GM23338 (cell line): ENCODE data around the gene KCNQ5. TPM values are rescaled to one million over a fixed set of nuclear protein-coding genes. Genes with fewer than 3 reads are reported as not detected.

Source experiments
- ATAC-seq: fragments of 200-7000 bp; cut with Tn5 transposase; 3 replicates; pipeline ENCODE4 v1.9.1; 2020
- DNase-seq: peaks from one replicate; pipeline ENCODE4 v3.0.0-alpha.2; 2015; ENCODE audit warnings: low spot score
- H2AFZ ChIP-seq: fragments of 200-600 bp; sonication (generic); 2 replicates; pipeline ENCODE4 v1.8.0; 2016; ENCODE audit warnings: antibody characterized with exemption, mild to moderate bottlenecking, moderate library complexity
- H3F3A ChIP-seq: fragments of 200-600 bp; sonication (generic); replicated peaks from 2 replicates; pipeline ENCODE4 v1.8.0; 2017; ENCODE audit warnings: antibody characterized with exemption, mixed run types, low read depth
- H3K27ac ChIP-seq: fragments of 200-600 bp; sonication (generic); 2 replicates; pipeline ENCODE4 v1.6.1; 2016; ENCODE audit warnings: low read depth
- H3K27me3 ChIP-seq: fragments of 200-600 bp; sonication (generic); 2 replicates; pipeline ENCODE4 v1.8.0; 2016; ENCODE audit warnings: mild to moderate bottlenecking, mixed run types, moderate library complexity; ENCODE audit not compliant: insufficient read depth
- H3K36me3 ChIP-seq: fragments of 200-600 bp; sonication (generic); 2 replicates; pipeline ENCODE4 v1.8.0; 2016; ENCODE audit warnings: mild to moderate bottlenecking; ENCODE audit not compliant: insufficient read depth
- H3K4me1 ChIP-seq: fragments of 200-600 bp; sonication (generic); 2 replicates; pipeline ENCODE4 v1.8.0; 2016; ENCODE audit warnings: mild to moderate bottlenecking, moderate library complexity; ENCODE audit not compliant: insufficient read depth
- H3K4me2 ChIP-seq: fragments of 200-600 bp; sonication (generic); 2 replicates; pipeline ENCODE4 v1.7.1; 2017; ENCODE audit warnings: mixed run types
- H3K4me3 ChIP-seq: fragments of 200-600 bp; sonication (generic); 2 replicates; pipeline ENCODE4 v1.6.1; 2016; ENCODE audit warnings: mixed run types
- H3K79me2 ChIP-seq: fragments of 200-600 bp; sonication (generic); replicated peaks from 2 replicates; pipeline ENCODE4 v1.8.0; 2017; ENCODE audit warnings: mild to moderate bottlenecking; ENCODE audit not compliant: insufficient read depth
- H3K9me2 ChIP-seq: fragments of 200-600 bp; sonication (generic); 2 replicates; pipeline ENCODE4 v1.8.0; 2017; ENCODE audit not compliant: insufficient read depth
- H4K20me1 ChIP-seq: fragments of 200-600 bp; sonication (generic); replicated peaks from 2 replicates; pipeline ENCODE4 v1.8.0; 2017; ENCODE audit warnings: mild to moderate bottlenecking; ENCODE audit not compliant: insufficient read depth
- H3K27ac Mint-ChIP-seq: 2 replicates; pipeline ENCODE4 v1.8.0; 2020; ENCODE audit warnings: inconsistent platforms, mild to moderate bottlenecking, moderate library complexity, mixed read lengths
- H3K27me3 Mint-ChIP-seq: 3 replicates; pipeline ENCODE4 v1.8.0; 2022; ENCODE audit warnings: low read depth, mild to moderate bottlenecking, moderate library complexity, mixed read lengths, inconsistent platforms; ENCODE audit not compliant: insufficient read depth, poor library complexity
- H3K36me3 Mint-ChIP-seq: 3 replicates; pipeline ENCODE4 v1.8.0; 2021; ENCODE audit warnings: low read depth, mild to moderate bottlenecking, inconsistent platforms, moderate library complexity, mixed read lengths
- H3K4me1 Mint-ChIP-seq: 3 replicates; pipeline ENCODE4 v1.8.0; 2020; ENCODE audit warnings: mild to moderate bottlenecking, inconsistent platforms, mixed read lengths
- H3K4me3 Mint-ChIP-seq: 3 replicates; pipeline ENCODE4 v1.8.0; 2021; ENCODE audit warnings: moderate library complexity, mild to moderate bottlenecking, inconsistent platforms, mixed read lengths
- H3K9me3 Mint-ChIP-seq: 3 replicates; pipeline ENCODE4 v1.8.0; 2020; ENCODE audit warnings: moderate library complexity, mild to moderate bottlenecking, inconsistent platforms, mixed read lengths
- CREB1 ChIP-seq: fragments of 250-450 bp; sonication (Bioruptor Pico); IDR thresholded peaks from 2 replicates; pipeline ENCODE4 v1.5.0; 2020; ENCODE audit warnings: low read depth, mild to moderate bottlenecking, moderate library complexity
- EZH2 ChIP-seq: fragments of 200-600 bp; sonication (generic); IDR thresholded peaks from one replicate; pipeline ENCODE4 v1.8.0; 2017; ENCODE audit warnings: antibody characterized with exemption, mild to moderate bottlenecking, low read depth; ENCODE audit not compliant: unreplicated experiment
- EZH2phosphoT487 ChIP-seq: fragments of 200-600 bp; sonication (generic); IDR thresholded peaks from one replicate; pipeline ENCODE4 v1.8.1; 2018; ENCODE audit warnings: antibody characterized with exemption; ENCODE audit not compliant: unreplicated experiment
- JUNB ChIP-seq: IDR thresholded peaks from one replicate; pipeline ENCODE4 v1.6.1; 2016; ENCODE audit warnings: antibody characterized with exemption; ENCODE audit not compliant: unreplicated experiment
- NANOG ChIP-seq: IDR thresholded peaks from 2 replicates; pipeline ENCODE4 v1.6.1; 2016; ENCODE audit warnings: antibody characterized with exemption, borderline replicate concordance
- POLR2AphosphoS5 ChIP-seq: IDR thresholded peaks from 2 replicates; pipeline ENCODE4 v1.6.1; 2016; ENCODE audit warnings: antibody characterized with exemption, low read depth
- STAT1 ChIP-seq: IDR thresholded peaks from one replicate; pipeline ENCODE4 v1.6.1; 2016; ENCODE audit warnings: antibody characterized with exemption; ENCODE audit not compliant: unreplicated experiment
- ZNF114 ChIP-seq: fragments of 250-450 bp; sonication (Bioruptor Pico); IDR thresholded peaks from 2 replicates; pipeline ENCODE4 v1.5.0; 2020; ENCODE audit warnings: mild to moderate bottlenecking, moderate library complexity
- ZNF331 ChIP-seq: fragments of 250-450 bp; sonication (Bioruptor Pico); IDR thresholded peaks from 2 replicates; pipeline ENCODE4 v1.5.0; 2020; ENCODE audit warnings: low read depth, mild to moderate bottlenecking, moderate library complexity
- polyA plus RNA-seq: library from polyadenylated mRNA; unstranded; fragments of >200 nt; fragmentation: Nextera tagmentation; extraction: Ambion mirVana; gene quantifications from 2 replicates; pipeline ENCODE4 v1.2.1, GENCODE V29; 2016
- total RNA-seq: library from RNA; depleted of rRNA; stranded (reverse); fragments of >200 nt; shearing (Covaris generic); gene quantifications from 2 replicates; pipeline ENCODE4 v1.2.3, GENCODE V29; 2014
- TF ChIP-seq, protein P1 (sequence below): fragments of 250-450 bp; sonication (Bioruptor Pico); IDR thresholded peaks from 2 replicates; pipeline ENCODE4 v1.5.0; 2020; ENCODE audit warnings: mild to moderate bottlenecking, moderate library complexity
- TF ChIP-seq, protein P2 (sequence below): IDR thresholded peaks from one replicate; pipeline ENCODE4 v1.6.1; 2018; ENCODE audit warnings: antibody characterized with exemption; ENCODE audit not compliant: unreplicated experiment
- TF ChIP-seq, protein P3 (sequence below): IDR thresholded peaks from 2 replicates; pipeline ENCODE4 v1.6.1; 2016; ENCODE audit warnings: antibody characterized with exemption
- TF ChIP-seq, protein P4 (sequence below), 2 experiments: fragments of 200-600 bp in 1 of 2; sonication (generic) in 1 of 2; conservative IDR thresholded peaks; 2 replicates each; pipeline versions ENCODE4 v1.5.1 to v1.6.1; 2016 to 2017; ENCODE audit warnings: antibody characterized with exemption in 2 of 2, low read depth in 2 of 2, mild to moderate bottlenecking in 2 of 2, moderate library complexity in 1 of 2

Gene KCNQ5
- total and polyA plus RNA-seq, 2 experiments from 2014 or later: 0.68 to 0.87 TPM

DNA sequence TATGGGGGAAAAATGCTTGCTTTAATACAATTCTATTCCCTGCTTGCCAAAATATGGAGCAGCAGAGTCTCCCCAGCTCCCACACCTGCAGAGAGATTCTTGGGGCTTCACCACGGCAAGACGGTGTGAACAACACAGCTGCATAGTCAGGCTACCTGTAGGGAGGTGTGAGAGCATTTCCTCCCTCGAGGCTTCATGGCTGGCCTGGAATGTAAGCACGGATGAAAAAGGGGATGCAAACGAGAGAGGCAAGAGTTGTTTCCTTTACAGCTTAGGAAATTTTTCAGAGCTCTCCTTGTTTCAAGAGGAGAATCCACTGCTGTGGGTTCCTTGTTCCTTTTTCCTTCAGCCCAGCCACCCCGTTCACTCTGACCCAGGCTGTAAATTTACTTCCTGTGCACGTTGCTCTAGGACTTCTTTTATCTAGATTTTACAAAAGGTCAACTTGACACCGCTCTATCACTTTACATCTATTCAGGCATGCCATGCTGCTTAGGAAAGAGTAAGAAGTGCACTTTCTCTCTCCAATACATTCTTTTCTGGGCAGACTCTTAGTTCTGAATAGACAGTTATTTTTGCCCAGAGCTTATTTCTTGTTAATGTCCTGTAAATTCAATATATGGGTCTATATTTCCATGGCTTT lies 406.4 kb downstream of the KCNQ5 start:
- Histone ChIP-seq H2AFZ (no peak overlapping the region; the same call in 1 of the 2 replicates), H3K36me3 (no peaks in the 10 kb centered on the region)
- peak; percentile 97 for ATAC-seq

More for the DNA sequence above, 406.4 kb downstream of the KCNQ5 start:
- Histone ChIP-seq H3K9me2 (no peaks in the 10 kb centered on the region), H3K27ac (no peak overlapping the region; the same call in 1 of the 2 replicates), H3K4me1 (peaks cover 12% of the 10 kb centered on the region), H3K27me3 (no peaks in the 10 kb centered on the region), H4K20me1 (no peaks in the 10 kb centered on the region), H3K4me3 (no peak overlapping the region), H3F3A (no peaks in the 10 kb centered on the region), H3K79me2 (no peaks in the 10 kb centered on the region), H3K4me2 (peak overlapping the region; percentile 32; the same call in 1 of the 2 replicates)
- peak; percentile 75 for DNase-seq
- Mint-ChIP-seq H3K27ac (peak overlapping the region; percentile 22; the same call in 1 of the 2 replicates), H3K27me3 (no peaks in the 10 kb centered on the region), H3K4me1 (peaks cover 33% of the 10 kb centered on the region), H3K36me3 (no peaks in the 10 kb centered on the region), H3K4me3 (no peak overlapping the region), H3K9me3 (no peaks in the 10 kb centered on the region)
- TF ChIP-seq, protein P1, sequence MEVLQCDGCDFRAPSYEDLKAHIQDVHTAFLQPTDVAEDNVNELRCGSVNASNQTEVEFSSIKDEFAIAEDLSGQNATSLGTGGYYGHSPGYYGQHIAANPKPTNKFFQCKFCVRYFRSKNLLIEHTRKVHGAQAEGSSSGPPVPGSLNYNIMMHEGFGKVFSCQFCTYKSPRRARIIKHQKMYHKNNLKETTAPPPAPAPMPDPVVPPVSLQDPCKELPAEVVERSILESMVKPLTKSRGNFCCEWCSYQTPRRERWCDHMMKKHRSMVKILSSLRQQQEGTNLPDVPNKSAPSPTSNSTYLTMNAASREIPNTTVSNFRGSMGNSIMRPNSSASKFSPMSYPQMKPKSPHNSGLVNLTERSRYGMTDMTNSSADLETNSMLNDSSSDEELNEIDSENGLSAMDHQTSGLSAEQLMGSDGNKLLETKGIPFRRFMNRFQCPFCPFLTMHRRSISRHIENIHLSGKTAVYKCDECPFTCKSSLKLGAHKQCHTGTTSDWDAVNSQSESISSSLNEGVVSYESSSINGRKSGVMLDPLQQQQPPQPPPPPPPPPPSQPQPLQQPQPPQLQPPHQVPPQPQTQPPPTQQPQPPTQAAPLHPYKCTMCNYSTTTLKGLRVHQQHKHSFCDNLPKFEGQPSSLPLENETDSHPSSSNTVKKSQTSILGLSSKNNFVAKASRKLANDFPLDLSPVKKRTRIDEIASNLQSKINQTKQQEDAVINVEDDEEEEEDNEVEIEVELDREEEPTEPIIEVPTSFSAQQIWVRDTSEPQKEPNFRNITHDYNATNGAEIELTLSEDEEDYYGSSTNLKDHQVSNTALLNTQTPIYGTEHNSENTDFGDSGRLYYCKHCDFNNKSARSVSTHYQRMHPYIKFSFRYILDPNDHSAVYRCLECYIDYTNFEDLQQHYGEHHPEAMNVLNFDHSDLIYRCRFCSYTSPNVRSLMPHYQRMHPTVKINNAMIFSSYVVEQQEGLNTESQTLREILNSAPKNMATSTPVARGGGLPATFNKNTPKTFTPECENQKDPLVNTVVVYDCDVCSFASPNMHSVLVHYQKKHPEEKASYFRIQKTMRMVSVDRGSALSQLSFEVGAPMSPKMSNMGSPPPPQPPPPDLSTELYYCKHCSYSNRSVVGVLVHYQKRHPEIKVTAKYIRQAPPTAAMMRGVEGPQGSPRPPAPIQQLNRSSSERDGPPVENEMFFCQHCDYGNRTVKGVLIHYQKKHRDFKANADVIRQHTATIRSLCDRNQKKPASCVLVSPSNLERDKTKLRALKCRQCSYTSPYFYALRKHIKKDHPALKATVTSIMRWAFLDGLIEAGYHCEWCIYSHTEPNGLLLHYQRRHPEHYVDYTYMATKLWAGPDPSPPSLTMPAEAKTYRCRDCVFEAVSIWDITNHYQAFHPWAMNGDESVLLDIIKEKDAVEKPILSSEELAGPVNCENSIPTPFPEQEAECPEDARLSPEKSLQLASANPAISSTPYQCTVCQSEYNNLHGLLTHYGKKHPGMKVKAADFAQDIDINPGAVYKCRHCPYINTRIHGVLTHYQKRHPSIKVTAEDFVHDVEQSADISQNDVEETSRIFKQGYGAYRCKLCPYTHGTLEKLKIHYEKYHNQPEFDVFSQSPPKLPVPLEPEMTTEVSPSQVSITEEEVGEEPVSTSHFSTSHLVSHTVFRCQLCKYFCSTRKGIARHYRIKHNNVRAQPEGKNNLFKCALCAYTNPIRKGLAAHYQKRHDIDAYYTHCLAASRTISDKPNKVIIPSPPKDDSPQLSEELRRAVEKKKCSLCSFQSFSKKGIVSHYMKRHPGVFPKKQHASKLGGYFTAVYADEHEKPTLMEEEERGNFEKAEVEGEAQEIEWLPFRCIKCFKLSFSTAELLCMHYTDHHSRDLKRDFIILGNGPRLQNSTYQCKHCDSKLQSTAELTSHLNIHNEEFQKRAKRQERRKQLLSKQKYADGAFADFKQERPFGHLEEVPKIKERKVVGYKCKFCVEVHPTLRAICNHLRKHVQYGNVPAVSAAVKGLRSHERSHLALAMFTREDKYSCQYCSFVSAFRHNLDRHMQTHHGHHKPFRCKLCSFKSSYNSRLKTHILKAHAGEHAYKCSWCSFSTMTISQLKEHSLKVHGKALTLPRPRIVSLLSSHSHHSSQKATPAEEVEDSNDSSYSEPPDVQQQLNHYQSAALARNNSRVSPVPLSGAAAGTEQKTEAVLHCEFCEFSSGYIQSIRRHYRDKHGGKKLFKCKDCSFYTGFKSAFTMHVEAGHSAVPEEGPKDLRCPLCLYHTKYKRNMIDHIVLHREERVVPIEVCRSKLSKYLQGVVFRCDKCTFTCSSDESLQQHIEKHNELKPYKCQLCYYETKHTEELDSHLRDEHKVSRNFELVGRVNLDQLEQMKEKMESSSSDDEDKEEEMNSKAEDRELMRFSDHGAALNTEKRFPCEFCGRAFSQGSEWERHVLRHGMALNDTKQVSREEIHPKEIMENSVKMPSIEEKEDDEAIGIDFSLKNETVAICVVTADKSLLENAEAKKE (CRISPR knock-in tag): no peak
- TF ChIP-seq ZNF114 (CRISPR knock-in tag) (no peak), POLR2AphosphoS5 (no peak), JUNB (no peak), STAT1 (no peak), ZNF331 (CRISPR knock-in tag) (no peak), NANOG (no peak), CREB1 (CRISPR knock-in tag) (no peak), EZH2phosphoT487 (no peak), EZH2 (no peak)
- TF ChIP-seq, protein P2, sequence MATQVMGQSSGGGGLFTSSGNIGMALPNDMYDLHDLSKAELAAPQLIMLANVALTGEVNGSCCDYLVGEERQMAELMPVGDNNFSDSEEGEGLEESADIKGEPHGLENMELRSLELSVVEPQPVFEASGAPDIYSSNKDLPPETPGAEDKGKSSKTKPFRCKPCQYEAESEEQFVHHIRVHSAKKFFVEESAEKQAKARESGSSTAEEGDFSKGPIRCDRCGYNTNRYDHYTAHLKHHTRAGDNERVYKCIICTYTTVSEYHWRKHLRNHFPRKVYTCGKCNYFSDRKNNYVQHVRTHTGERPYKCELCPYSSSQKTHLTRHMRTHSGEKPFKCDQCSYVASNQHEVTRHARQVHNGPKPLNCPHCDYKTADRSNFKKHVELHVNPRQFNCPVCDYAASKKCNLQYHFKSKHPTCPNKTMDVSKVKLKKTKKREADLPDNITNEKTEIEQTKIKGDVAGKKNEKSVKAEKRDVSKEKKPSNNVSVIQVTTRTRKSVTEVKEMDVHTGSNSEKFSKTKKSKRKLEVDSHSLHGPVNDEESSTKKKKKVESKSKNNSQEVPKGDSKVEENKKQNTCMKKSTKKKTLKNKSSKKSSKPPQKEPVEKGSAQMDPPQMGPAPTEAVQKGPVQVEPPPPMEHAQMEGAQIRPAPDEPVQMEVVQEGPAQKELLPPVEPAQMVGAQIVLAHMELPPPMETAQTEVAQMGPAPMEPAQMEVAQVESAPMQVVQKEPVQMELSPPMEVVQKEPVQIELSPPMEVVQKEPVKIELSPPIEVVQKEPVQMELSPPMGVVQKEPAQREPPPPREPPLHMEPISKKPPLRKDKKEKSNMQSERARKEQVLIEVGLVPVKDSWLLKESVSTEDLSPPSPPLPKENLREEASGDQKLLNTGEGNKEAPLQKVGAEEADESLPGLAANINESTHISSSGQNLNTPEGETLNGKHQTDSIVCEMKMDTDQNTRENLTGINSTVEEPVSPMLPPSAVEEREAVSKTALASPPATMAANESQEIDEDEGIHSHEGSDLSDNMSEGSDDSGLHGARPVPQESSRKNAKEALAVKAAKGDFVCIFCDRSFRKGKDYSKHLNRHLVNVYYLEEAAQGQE: no peak
- TF ChIP-seq, protein P3, sequence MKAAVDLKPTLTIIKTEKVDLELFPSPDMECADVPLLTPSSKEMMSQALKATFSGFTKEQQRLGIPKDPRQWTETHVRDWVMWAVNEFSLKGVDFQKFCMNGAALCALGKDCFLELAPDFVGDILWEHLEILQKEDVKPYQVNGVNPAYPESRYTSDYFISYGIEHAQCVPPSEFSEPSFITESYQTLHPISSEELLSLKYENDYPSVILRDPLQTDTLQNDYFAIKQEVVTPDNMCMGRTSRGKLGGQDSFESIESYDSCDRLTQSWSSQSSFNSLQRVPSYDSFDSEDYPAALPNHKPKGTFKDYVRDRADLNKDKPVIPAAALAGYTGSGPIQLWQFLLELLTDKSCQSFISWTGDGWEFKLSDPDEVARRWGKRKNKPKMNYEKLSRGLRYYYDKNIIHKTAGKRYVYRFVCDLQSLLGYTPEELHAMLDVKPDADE: no peak
- TF ChIP-seq, protein P4, sequence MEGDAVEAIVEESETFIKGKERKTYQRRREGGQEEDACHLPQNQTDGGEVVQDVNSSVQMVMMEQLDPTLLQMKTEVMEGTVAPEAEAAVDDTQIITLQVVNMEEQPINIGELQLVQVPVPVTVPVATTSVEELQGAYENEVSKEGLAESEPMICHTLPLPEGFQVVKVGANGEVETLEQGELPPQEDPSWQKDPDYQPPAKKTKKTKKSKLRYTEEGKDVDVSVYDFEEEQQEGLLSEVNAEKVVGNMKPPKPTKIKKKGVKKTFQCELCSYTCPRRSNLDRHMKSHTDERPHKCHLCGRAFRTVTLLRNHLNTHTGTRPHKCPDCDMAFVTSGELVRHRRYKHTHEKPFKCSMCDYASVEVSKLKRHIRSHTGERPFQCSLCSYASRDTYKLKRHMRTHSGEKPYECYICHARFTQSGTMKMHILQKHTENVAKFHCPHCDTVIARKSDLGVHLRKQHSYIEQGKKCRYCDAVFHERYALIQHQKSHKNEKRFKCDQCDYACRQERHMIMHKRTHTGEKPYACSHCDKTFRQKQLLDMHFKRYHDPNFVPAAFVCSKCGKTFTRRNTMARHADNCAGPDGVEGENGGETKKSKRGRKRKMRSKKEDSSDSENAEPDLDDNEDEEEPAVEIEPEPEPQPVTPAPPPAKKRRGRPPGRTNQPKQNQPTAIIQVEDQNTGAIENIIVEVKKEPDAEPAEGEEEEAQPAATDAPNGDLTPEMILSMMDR (conservative IDR thresholded peaks at IDR 0.05; ENCODE audit: low read depth in 2 of 2): no peak
